Measurements from ENCODE around the gene LRRC32.

The LRRC32 gene

GRCh38 chr11:76613901-76614300 lies 56.6 kb downstream of the LRRC32 start:
- Histone ChIP-seq H3K4me2 (ENCODE audit: low read depth, low read length, poor library complexity, severe bottlenecking) (no peak overlapping the region), H2AFZ (ENCODE audit: low read length) (no peak overlapping the region), H3K9ac (ENCODE audit: low read depth, low read length, poor library complexity, severe bottlenecking) (no peak overlapping the region), H3K4me1 (ENCODE audit: insufficient read depth, low read length, poor library complexity, severe bottlenecking) (no peaks in the 10 kb centered on the region), H3K36me3 (ENCODE audit: insufficient read depth, low read length) (no peaks in the 10 kb centered on the region), H3K9me3 (ENCODE audit: insufficient read depth, low read depth, low read length) (no peaks in the 10 kb centered on the region), H4K20me1 (ENCODE audit: insufficient read depth, low read length, poor library complexity, severe bottlenecking) (no peaks in the 10 kb centered on the region), H3K79me2 (ENCODE audit: insufficient read depth, low read length) (no peaks in the 10 kb centered on the region), H3K9me2 (replicated peaks; ENCODE audit: low read depth, low read length) (no peaks in the 10 kb centered on the region), H3K4me3 (ENCODE audit: low read length, poor library complexity, severe bottlenecking) (no peak overlapping the region), H3K27me3 (ENCODE audit: insufficient read depth, low read length, poor library complexity, severe bottlenecking) (no peaks in the 10 kb centered on the region), H3F3A (ENCODE audit: low read depth) (no peaks in the 10 kb centered on the region)
- TF ChIP-seq EZH2phosphoT487 (IDR thresholded peaks at IDR 0.05; ENCODE audit: borderline replicate concordance) (no peak), CTCF (conservative IDR thresholded peaks at IDR 0.05; ENCODE audit: low read length) (no peak)

DNA sequence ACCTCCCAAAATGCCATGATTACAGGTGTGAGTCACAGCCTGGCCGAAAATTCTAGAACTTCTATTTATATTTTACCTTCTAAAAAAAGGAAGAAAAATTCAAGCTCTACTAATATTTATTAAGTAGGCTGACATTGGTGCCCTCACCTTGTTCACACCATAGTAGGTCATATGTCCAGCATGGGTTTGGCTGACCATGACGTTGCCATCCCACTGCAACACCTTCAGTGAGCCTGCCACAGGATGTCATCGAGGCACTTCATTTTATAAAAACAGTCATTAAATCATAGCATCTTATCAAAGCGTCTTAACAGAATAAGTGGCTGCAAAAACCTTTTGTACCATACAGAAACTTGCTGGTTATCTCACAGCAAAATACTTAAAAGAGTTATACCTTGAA lies 58.3 kb downstream of the LRRC32 start:
- TF ChIP-seq CTCF (conservative IDR thresholded peaks at IDR 0.05; ENCODE audit: low read length) (no peak), EZH2phosphoT487 (IDR thresholded peaks at IDR 0.05; ENCODE audit: borderline replicate concordance) (no peak)
- H3F3A ChIP-seq (ENCODE audit: low read depth) = no peaks in the 10 kb centered on the region
- no peaks in the 10 kb centered on the region for H3K9me3 ChIP-seq (ENCODE audit: insufficient read depth, low read depth, low read length)
- H3K9me2 ChIP-seq (replicated peaks; ENCODE audit: low read depth, low read length) = no peaks in the 10 kb centered on the region
- H3K4me3 ChIP-seq (ENCODE audit: low read length, poor library complexity, severe bottlenecking) = no peak overlapping the region
- H3K4me2 ChIP-seq (ENCODE audit: low read depth, low read length, poor library complexity, severe bottlenecking) = no peak overlapping the region
- no peaks in the 10 kb centered on the region for H3K36me3 ChIP-seq (ENCODE audit: insufficient read depth, low read length)
- no peak overlapping the region for H3K9ac ChIP-seq (ENCODE audit: low read depth, low read length, poor library complexity, severe bottlenecking)
- no peak overlapping the region for H2AFZ ChIP-seq (ENCODE audit: low read length)
- H3K4me1 ChIP-seq (ENCODE audit: insufficient read depth, low read length, poor library complexity, severe bottlenecking) = no peaks in the 10 kb centered on the region
- H4K20me1 ChIP-seq (ENCODE audit: insufficient read depth, low read length, poor library complexity, severe bottlenecking) = no peaks in the 10 kb centered on the region
- no peaks in the 10 kb centered on the region for H3K27me3 ChIP-seq (ENCODE audit: insufficient read depth, low read length, poor library complexity, severe bottlenecking)
- no peaks in the 10 kb centered on the region for H3K79me2 ChIP-seq (ENCODE audit: insufficient read depth, low read length)

- Histone ChIP-seq H3K79me2 (ENCODE audit: insufficient read depth, low read length) (no peaks in the 10 kb centered on the region), H3K36me3 (ENCODE audit: insufficient read depth, low read length) (no peaks in the 10 kb centered on the region), H3K9ac (ENCODE audit: low read depth, low read length, poor library complexity, severe bottlenecking) (no peak overlapping the region), H3K9me3 (ENCODE audit: insufficient read depth, low read depth, low read length) (no peaks in the 10 kb centered on the region), H3K4me1 (ENCODE audit: insufficient read depth, low read length, poor library complexity, severe bottlenecking) (no peaks in the 10 kb centered on the region), H3F3A (ENCODE audit: low read depth) (no peaks in the 10 kb centered on the region), H3K4me3 (ENCODE audit: low read length, poor library complexity, severe bottlenecking) (no peak overlapping the region), H2AFZ (ENCODE audit: low read length) (no peak overlapping the region), H4K20me1 (ENCODE audit: insufficient read depth, low read length, poor library complexity, severe bottlenecking) (no peaks in the 10 kb centered on the region), H3K9me2 (replicated peaks; ENCODE audit: low read depth, low read length) (no peaks in the 10 kb centered on the region), H3K27me3 (ENCODE audit: insufficient read depth, low read length, poor library complexity, severe bottlenecking) (no peaks in the 10 kb centered on the region), H3K4me2 (ENCODE audit: low read depth, low read length, poor library complexity, severe bottlenecking) (no peak overlapping the region)
- TF ChIP-seq EZH2phosphoT487 (IDR thresholded peaks at IDR 0.05; ENCODE audit: borderline replicate concordance) (no peak), CTCF (conservative IDR thresholded peaks at IDR 0.05; ENCODE audit: low read length) (no peak)
Measured at GRCh38 chr11:76610871-76611475, 59.6 kb downstream of the LRRC32 start.
